NT2/D1 (cell line): ENCODE data around the gene ANTXR2.
A peak's percentile ranks its signal among the peaks of the same experiment; 100 is the strongest.

Source experiments
- DNase-seq: peaks from one replicate; pipeline ENCODE4 v3.0.0-alpha.2; 2011; ENCODE audit warnings: low read depth, low spot score
- H3K27me3 ChIP-seq: 2 replicates; pipeline ENCODE4 v1.6.0; 2011; ENCODE audit warnings: mild to moderate bottlenecking; ENCODE audit not compliant: insufficient read length, insufficient read depth
- H3K36me3 ChIP-seq: 2 replicates; pipeline ENCODE4 v1.6.1; 2011; ENCODE audit warnings: mild to moderate bottlenecking, low read length, mixed read lengths; ENCODE audit not compliant: insufficient read depth, insufficient read length
- H3K4me1 ChIP-seq: 2 replicates; pipeline ENCODE4 v1.5.1; 2011; ENCODE audit not compliant: insufficient read depth, insufficient read length
- H3K4me3 ChIP-seq: 2 replicates; pipeline ENCODE4 v1.5.1; 2011; ENCODE audit warnings: low read depth; ENCODE audit not compliant: insufficient read length
- H3K9ac ChIP-seq: 2 replicates; pipeline ENCODE4 v1.6.0; 2011; ENCODE audit warnings: low read depth; ENCODE audit not compliant: insufficient read length
- H3K9me3 ChIP-seq: 2 replicates; pipeline ENCODE4 v1.5.1; 2011; ENCODE audit warnings: mild to moderate bottlenecking, low read length; ENCODE audit not compliant: insufficient read depth
- SUZ12 ChIP-seq: IDR thresholded peaks from 2 replicates; pipeline ENCODE4 v1.6.1; 2011; ENCODE audit not compliant: insufficient read length, insufficient read depth; ENCODE audit errors: extremely low read depth
- YY1 ChIP-seq: IDR thresholded peaks from 2 replicates; pipeline ENCODE4 v1.6.1; 2011; ENCODE audit not compliant: insufficient read length, insufficient read depth
- ZNF274 ChIP-seq: IDR thresholded peaks from 2 replicates; pipeline ENCODE4 v1.6.1; 2011; ENCODE audit warnings: mild to moderate bottlenecking, low read depth, low read length

The ANTXR2 gene

GRCh38 chr4:79922011-79922410, 151.0 kb downstream of the ANTXR2 start:
- no peaks in the 10 kb centered on the region for H3K9me3 ChIP-seq
- no peak for DNase-seq
- no peak overlapping the region for H3K9ac ChIP-seq
- H3K4me3 ChIP-seq: no peak overlapping the region
- no peaks in the 10 kb centered on the region for H3K27me3 ChIP-seq
- TF ChIP-seq ZNF274 (no peak), YY1 (no peak), SUZ12 (no peak)
- H3K4me1 ChIP-seq: no peaks in the 10 kb centered on the region
- H3K36me3 ChIP-seq: no peaks in the 10 kb centered on the region

DNA sequence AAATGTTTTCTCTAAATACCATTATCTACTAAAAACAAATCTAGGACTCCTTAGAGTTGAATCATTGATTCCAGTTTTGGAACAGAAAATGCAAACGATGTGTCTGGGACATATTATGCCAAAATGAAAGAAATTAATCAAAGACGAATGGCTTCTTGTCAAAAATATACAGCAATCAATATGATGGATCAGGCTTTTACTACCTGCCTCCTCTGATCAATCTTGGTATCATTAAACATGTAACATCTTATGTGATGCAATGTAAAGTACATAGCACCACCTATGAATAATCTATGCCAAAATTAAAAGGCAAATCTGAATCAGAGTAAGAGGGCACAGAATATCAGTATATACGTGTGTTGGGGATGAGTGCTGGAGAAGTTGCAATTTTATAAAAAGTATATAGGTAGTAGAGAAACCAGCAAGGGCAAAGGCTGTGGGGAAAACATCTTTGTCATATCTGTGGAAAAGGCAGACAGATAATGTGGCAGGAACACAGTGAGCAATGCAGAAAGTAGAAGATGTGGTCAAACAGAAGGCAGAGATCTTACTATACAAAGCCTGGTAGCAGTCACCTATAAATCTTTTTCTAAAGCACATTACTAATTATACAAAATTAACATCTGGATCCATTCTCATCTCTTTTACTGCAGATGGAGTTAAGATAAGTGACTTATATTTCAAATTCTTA, 152.7 kb downstream of the ANTXR2 start:
- Histone ChIP-seq H3K4me1 (no peaks in the 10 kb centered on the region), H3K4me3 (no peak overlapping the region), H3K36me3 (no peaks in the 10 kb centered on the region), H3K9me3 (no peaks in the 10 kb centered on the region), H3K9ac (no peak overlapping the region), H3K27me3 (no peaks in the 10 kb centered on the region)
- TF ChIP-seq ZNF274 (no peak), SUZ12 (no peak), YY1 (no peak)
- no peak for DNase-seq

DNA sequence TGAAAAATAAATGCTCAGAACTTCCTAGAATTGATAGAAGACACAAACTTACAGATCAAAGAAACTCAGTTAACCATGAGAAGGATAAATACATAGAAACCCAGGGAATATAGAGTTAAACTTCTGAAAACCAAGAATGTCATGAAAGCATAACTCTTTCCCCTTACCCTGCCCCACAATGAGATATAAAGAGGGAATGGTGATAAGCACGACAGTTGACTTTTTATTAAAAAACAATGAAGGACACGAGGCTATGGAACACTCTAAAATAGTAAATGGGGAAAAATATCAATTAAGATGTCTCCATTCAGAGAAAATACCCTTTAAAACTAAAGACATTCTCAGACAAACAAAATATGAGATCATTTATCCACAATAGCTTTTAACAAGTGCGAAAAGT, 154.7 kb downstream of the ANTXR2 start:
- Histone ChIP-seq H3K4me1 (no peaks in the 10 kb centered on the region), H3K27me3 (no peaks in the 10 kb centered on the region), H3K36me3 (no peaks in the 10 kb centered on the region), H3K9ac (no peak overlapping the region), H3K9me3 (no peaks in the 10 kb centered on the region), H3K4me3 (no peak overlapping the region)
- no peak for TF ChIP-seq YY1
- no peak for TF ChIP-seq ZNF274
- no peak for TF ChIP-seq SUZ12
- no peak for DNase-seq

- TF ChIP-seq ZNF274: no peak
- no peak for TF ChIP-seq SUZ12
- no peak for TF ChIP-seq YY1
- no peaks in the 10 kb centered on the region for H3K36me3 ChIP-seq
- H3K9ac ChIP-seq: no peak overlapping the region
- no peaks in the 10 kb centered on the region for H3K9me3 ChIP-seq
- no peak overlapping the region for H3K4me3 ChIP-seq
- no peaks in the 10 kb centered on the region for H3K27me3 ChIP-seq
- no peaks in the 10 kb centered on the region for H3K4me1 ChIP-seq
- DNase-seq: peak; percentile 32
These were observed 155.8 kb downstream of the ANTXR2 start for GRCh38 chr4:79917246-79917645.

GRCh38 chr4:79915246-79915645, 157.8 kb downstream of the ANTXR2 start:
- no peaks in the 10 kb centered on the region for H3K9me3 ChIP-seq
- TF ChIP-seq SUZ12 (no peak), ZNF274 (no peak), YY1 (no peak)

GRCh38 chr4:79913581-79913980, 159.4 kb downstream of the ANTXR2 start:
- Histone ChIP-seq H3K9ac (no peak overlapping the region), H3K27me3 (no peaks in the 10 kb centered on the region), H3K4me3 (no peak overlapping the region), H3K9me3 (no peaks in the 10 kb centered on the region), H3K4me1 (no peaks in the 10 kb centered on the region), H3K36me3 (no peaks in the 10 kb centered on the region)
- no peak for DNase-seq
- no peak for TF ChIP-seq YY1
- no peak for TF ChIP-seq ZNF274
- no peak for TF ChIP-seq SUZ12

More at GRCh38 chr4:79915246-79915645, 157.8 kb downstream of the ANTXR2 start:
- H3K36me3 ChIP-seq: no peaks in the 10 kb centered on the region
- H3K9ac ChIP-seq: no peak overlapping the region
- H3K27me3 ChIP-seq: no peaks in the 10 kb centered on the region
- no peak overlapping the region for H3K4me3 ChIP-seq
- no peak for DNase-seq
- H3K4me1 ChIP-seq: no peaks in the 10 kb centered on the region

DNA sequence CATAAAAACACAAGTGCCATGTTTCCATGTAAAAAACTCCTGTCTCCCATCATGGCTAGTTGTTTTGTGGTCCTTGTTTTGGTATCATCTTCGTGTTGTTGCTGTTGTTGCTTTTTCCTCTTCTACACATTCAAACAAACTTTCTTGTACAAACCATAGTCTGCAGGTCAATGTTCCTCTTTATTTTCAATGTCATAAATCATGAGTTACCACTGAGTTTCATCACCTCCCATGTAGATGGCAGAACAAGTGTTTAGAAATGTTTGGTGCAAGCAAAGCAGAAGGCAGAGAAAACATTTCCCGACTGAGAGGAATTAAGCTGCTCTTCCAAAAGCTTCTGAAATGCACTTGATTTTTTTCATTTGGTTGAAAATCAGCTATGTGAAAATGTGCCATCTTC, 166.0 kb downstream of the ANTXR2 start:
- H3K4me3 ChIP-seq: no peak overlapping the region
- H3K9me3 ChIP-seq: no peaks in the 10 kb centered on the region
- H3K36me3 ChIP-seq: peaks cover 4% of the 10 kb centered on the region
- no peaks in the 10 kb centered on the region for H3K27me3 ChIP-seq
- TF ChIP-seq ZNF274: no peak
- TF ChIP-seq YY1: no peak
- TF ChIP-seq SUZ12: no peak
- DNase-seq: no peak
- no peak overlapping the region for H3K9ac ChIP-seq
- no peaks in the 10 kb centered on the region for H3K4me1 ChIP-seq

DNA sequence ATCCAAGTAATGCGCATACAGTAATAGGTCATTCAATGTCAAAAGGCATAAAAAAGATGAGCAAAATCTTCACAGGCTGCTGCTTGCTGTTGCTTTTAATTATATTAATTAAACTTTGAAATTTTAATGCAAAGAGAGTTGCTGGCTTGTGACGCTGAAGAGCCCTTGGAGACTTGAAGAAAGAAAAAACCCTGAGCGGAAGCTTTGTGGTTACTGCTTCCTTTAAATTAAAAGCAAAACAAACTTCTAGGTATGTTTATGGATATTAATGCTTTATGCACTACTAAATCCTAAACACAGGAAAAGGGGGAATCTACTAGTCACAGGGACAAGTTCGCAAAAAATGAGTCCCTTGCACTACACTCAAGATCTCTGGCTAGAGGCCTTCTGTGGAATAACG, 166.7 kb downstream of the ANTXR2 start:
- Histone ChIP-seq H3K27me3 (no peaks in the 10 kb centered on the region), H3K4me3 (no peak overlapping the region), H3K4me1 (no peaks in the 10 kb centered on the region), H3K9ac (no peak overlapping the region), H3K9me3 (no peaks in the 10 kb centered on the region), H3K36me3 (peaks cover 4% of the 10 kb centered on the region)
- TF ChIP-seq YY1 (no peak), SUZ12 (no peak), ZNF274 (no peak)
- no peak for DNase-seq
